Heart left ventricle (tissue), 16 donors: ENCODE results near the gene PRKG2. TPM values are rescaled to one million over a fixed set of nuclear protein-coding genes. Genes with fewer than 3 reads are reported as not detected.

ENCODE experiments used
- ATAC-seq, 4 donors: fragments of 200-7000 bp; cut with Tn5 transposase; one replicate each; pipeline ENCODE4 v1.9.1; 2020 to 2022; ENCODE audit warnings: moderate library complexity in 4 of 4, mild to moderate bottlenecking in 3 of 4, moderate number of reproducible peaks in 1 of 4
- DNase-seq, 5 donors: peaks; one replicate each; pipeline ENCODE4 v3.0.0-alpha.2; 2020
- H3K27ac ChIP-seq, 12 donors: fragments of 200-600 bp; sonication (generic) in 4 of 12; one replicate each; pipeline versions ENCODE4 v1.5.0 to v1.8.0; 2016 to 2022; ENCODE audit warnings: mild to moderate bottlenecking in 2 of 12
- H3K27me3 ChIP-seq, 9 donors: fragments of 200-600 bp; sonication (generic) in 2 of 9; one replicate each; pipeline versions ENCODE4 v1.5.1 to v1.8.0; 2016 to 2022; ENCODE audit warnings: mild to moderate bottlenecking in 3 of 9
- H3K36me3 ChIP-seq, 9 donors: fragments of 200-600 bp; sonication (generic) in 2 of 9; one replicate each; pipeline versions ENCODE4 v1.5.0 to v1.8.0; 2018 to 2022; ENCODE audit warnings: mild to moderate bottlenecking in 2 of 9
- H3K4me1 ChIP-seq, 12 donors: fragments of 200-600 bp; sonication (generic) in 4 of 12; one replicate each; pipeline versions ENCODE4 v1.5.0 to v1.8.0; 2016 to 2022; ENCODE audit warnings: mild to moderate bottlenecking in 3 of 12
- H3K4me3 ChIP-seq, 12 donors: fragments of 200-600 bp; sonication (generic) in 4 of 12; one replicate each; pipeline versions ENCODE4 v1.5.0 to v1.8.0; 2017 to 2022; ENCODE audit warnings: mild to moderate bottlenecking in 9 of 12, moderate library complexity in 4 of 12
- H3K9me3 ChIP-seq, 12 donors: fragments of 200-600 bp; sonication (generic) in 4 of 12; one replicate each; pipeline versions ENCODE4 v1.5.0 to v1.8.0; 2016 to 2022; ENCODE audit warnings: mild to moderate bottlenecking in 1 of 12
- CTCF ChIP-seq, 12 donors: fragments of 200-600 bp; sonication (generic) in 4 of 12; IDR thresholded peaks; one replicate each; pipeline versions ENCODE4 v1.5.0 to v1.8.0; 2018 to 2022; ENCODE audit warnings: antibody characterized with exemption in 12 of 12, mild to moderate bottlenecking in 5 of 12
- POLR2A ChIP-seq, 2 donors: fragments of 450-650 bp; IDR thresholded peaks; one replicate each; pipeline ENCODE4 v1.6.1; 2017; ENCODE audit warnings: antibody characterized with exemption in 2 of 2, mild to moderate bottlenecking in 2 of 2, moderate library complexity in 2 of 2
- WGBS, 4 donors: extraction: QIAGEN DNeasy Blood & Tissue Kit in 2 of 4; methylation state at CpG; one replicate each; pipeline versions ENCODE4 v1.1.5 to v1.1.7; 2013 to 2018; 5-methylcytosine and 5-hydroxymethylcytosine counted together
- intact Hi-C, 10 donors: fragments of 100-400 bp; cut with DNase I; formaldehyde crosslinking; loops; one replicate each; pipeline versions ENCODE4 v1.11.1 to v1.14.2; 2022
- polyA plus RNA-seq, 2 donors: library from polyadenylated mRNA; stranded (reverse); fragments of 200-250 nt; gene quantifications; one replicate each; pipeline ENCODE4 v1.2.3, GENCODE V29; 2013
- total RNA-seq, 9 donors: library from RNA; depleted of rRNA in 2 of 9; stranded (reverse); fragments of >200 nt in 2 of 9; fragmentation: NEBNext Ultra II Directional in 3 of 9; extraction: Animal tissue kit (Norgen Biotek cat#: 25700) in 3 of 9; gene quantifications; one replicate each; pipeline versions ENCODE4 v1.1.0 to v1.2.4, GENCODE V29; 2016 to 2023
- donor health status: ischemic (EF 13 %, LVEDD 7.1; RV severe dilation, severe dysfunction).
- donor health status: healthy with polysubstance abuse.
- donor health status: DM: no; HTN: yes; CAD: no.
- donor health status: DM: no; HTN: no; CAD: no.
- donor health status: ischemic (EF 25% LVEDD 6.9; RV normal size, moderate dysfunction).
- donor health status: ischemic (EF 25% LVEDD 5.7; RV mildly dilated, moderate dysfunction).
- donor health status: healthy.
- donor health status: DM: yes; HTN: yes; CAD: no.
- donor health status: ischemic (EF 35%, LVEDD 5.7; RV mildly dilated, moderate dysfunction).
- donor health status: nonischemic (EF 11% LVEDD 7.7; RV severe dilation, severe dysfunction).
- donor health status: DM: yes; HTN: yes; CAD: no.
- donor health status: PGD.
- donor health status: ischemic (EF 29% LVEDD 5.4; RV normal size, mild dysfunction).
- donor health status: nonischemic (EF 23%, LVEDD 6.1; RV moderate dilation, normal function).

The PRKG2 gene
- total and polyA plus RNA-seq, 11 donors = 0.06 to 0.75 (median 0.35) TPM; not detected in 5

GRCh38 chr4:81061344-81061730 lies 153.7 kb downstream of the PRKG2 start:
- Histone ChIP-seq H3K36me3 (no peaks in the 10 kb centered on the region), H3K27me3 (peaks cover 0 to 7% (median 0%) of the 10 kb centered on the region in 9 donors), H3K9me3 (no peaks in the 10 kb centered on the region), H3K4me3 (no peak overlapping the region), H3K4me1 (no peaks in the 10 kb centered on the region), H3K27ac (no peak overlapping the region)
- ATAC-seq = no peak
- intact Hi-C loops = no loop called here
- TF ChIP-seq CTCF (IDR thresholded peaks at IDR 0.05) = no peak
- DNase-seq = no peak

DNA sequence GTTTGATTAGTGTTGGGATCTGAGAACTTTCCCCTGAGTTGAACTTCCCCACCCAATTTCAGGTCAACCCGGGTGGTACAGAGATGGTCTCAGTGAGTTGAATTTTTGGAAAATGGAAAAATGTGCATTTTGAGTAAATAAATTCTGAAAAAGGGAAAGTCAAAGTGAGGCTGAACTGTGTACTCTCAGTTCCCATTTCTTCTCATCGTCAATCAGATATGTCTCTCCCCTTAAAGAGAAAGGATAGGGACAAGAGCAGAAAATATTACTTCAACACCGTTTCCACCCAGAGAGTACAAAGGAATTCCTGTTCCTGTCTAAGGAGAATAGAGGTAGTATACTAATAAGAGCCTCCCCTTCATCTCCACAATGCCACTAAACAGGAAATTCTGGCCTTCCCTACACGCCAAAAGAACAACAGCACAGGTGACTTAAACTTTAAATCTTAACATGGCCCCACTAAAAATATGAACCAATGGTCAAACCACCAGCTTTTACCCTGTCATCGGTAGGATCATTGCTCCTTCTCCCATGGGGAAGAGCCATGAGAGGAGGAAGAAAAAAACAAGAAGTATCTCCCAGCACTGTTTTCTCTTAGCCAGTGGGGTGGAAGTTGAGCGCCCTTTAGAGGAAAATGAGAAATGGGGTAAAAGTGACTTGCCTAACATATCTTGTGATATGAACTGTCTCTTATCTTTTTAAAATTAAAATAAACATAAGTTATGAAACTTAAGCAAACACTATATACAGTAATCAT lies 154.3 kb downstream of the PRKG2 start:
- intact Hi-C loops = no loop called here
- 74 to 79% (median 77%) methylated on average over 6 of the region's 6 CpGs for WGBS, 4 donors
- TF ChIP-seq POLR2A (IDR thresholded peaks at IDR 0.05) (no peak), CTCF (IDR thresholded peaks at IDR 0.05) (no peak)
- Histone ChIP-seq H3K27me3 (peaks cover 0 to 7% (median 0%) of the 10 kb centered on the region in 9 donors), H3K36me3 (no peaks in the 10 kb centered on the region), H3K27ac (no peak overlapping the region), H3K4me3 (no peak overlapping the region), H3K4me1 (no peaks in the 10 kb centered on the region), H3K9me3 (no peaks in the 10 kb centered on the region)
- DNase-seq (no peak), ATAC-seq (no peak)

DNA sequence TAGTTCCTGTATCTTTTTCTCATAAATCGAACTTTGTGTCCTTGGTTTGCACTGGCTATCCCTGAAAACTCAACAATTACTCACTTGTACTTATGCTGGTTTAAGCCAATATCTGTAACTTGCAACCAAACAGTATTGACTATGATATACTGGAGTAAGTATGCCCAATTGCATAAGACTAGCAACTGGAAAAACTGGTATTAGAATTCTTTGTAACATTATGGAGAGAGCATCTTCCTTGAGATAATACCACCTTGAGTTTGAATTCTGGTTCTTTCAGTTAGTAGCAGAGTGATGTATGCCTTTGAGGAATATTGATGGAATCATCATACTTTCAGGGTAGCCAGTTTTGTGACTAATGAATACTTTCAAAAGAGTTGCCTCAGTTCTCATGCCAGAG lies 156.4 kb downstream of the PRKG2 start:
- 59 to 74% (median 63%) methylated on average over 1 of the region's 1 CpG for WGBS, 4 donors
- Histone ChIP-seq H3K4me3 (no peak overlapping the region), H3K9me3 (no peaks in the 10 kb centered on the region), H3K27me3 (peaks cover 0 to 7% (median 0%) of the 10 kb centered on the region in 9 donors), H3K36me3 (no peaks in the 10 kb centered on the region), H3K27ac (no peak overlapping the region), H3K4me1 (no peaks in the 10 kb centered on the region)
- intact Hi-C loops = no loop called here
- TF ChIP-seq POLR2A (IDR thresholded peaks at IDR 0.05) (no peak), CTCF (IDR thresholded peaks at IDR 0.05) (no peak)
- DNase-seq (no peak), ATAC-seq (no peak)

DNA sequence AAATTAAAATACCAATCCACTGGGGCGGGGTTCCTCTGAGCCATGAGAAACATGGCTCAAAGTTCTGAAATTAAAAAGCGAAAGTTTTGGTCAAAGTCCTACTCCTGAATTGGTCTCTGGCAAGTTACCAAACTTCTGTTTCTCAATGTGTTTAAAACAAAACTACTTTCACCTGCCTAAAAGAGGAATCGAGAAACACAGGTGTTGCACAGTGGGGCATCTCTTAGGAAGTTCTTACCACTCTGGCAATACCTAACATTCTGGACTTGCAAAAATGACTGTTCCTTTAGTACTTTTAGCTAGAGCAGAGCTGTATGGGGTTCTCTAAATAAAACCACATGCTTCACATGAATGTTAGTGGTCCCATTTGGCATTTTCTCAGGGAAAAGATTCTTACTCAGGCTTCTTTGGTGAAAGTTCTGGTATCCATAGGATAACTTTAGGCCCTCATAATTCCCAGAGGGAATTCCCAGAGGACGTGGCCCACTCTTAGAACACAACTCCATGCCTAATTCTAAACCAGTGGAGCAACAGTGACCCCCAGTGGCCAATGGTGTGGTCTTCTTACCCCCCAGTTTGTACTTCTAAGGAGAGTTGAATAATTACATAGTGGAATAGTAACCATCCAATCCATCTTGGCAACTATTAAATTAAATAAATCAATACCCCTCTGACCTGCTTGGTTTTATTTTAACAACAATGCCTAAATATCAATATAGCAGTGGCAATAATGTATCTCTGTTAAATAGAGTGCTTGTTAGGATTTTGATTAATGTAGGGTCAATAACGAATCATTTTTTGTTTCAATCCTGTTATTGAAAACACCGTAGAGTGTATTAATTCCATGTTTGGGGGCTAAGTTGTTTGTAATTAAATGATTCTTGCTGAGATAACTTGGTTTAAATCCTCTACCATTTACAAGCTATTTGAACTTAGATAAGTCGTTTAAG lies 162.6 kb downstream of the PRKG2 start:
- TF ChIP-seq CTCF (IDR thresholded peaks at IDR 0.05) (peak; percentile 37 to 66 (median 52)), POLR2A (IDR thresholded peaks at IDR 0.05) (no peak)
- ATAC-seq = peak in 3 of 4 donors; percentile 50 to 61 (median 59)
- intact Hi-C loops = loop anchor here in 2 of 10 donors (2.0 to 5.0 kb wide), 2 partner anchors 685 to 686 kb away; no protein-coding TSS in a partner anchor
- Histone ChIP-seq H3K9me3 (no peaks in the 10 kb centered on the region), H3K4me1 (peaks cover 0 to 3% (median 0%) of the 10 kb centered on the region in 12 donors), H3K27ac (peak overlapping the region in 1 of 12 donors; percentile 7), H3K4me3 (no peak overlapping the region), H3K36me3 (no peaks in the 10 kb centered on the region), H3K27me3 (no peaks in the 10 kb centered on the region)
- DNase-seq = peak in 3 of 5 donors; percentile 11 to 41 (median 24)
- WGBS, 4 donors = 66 to 69% (median 68%) methylated on average over 7 of the region's 7 CpGs
